ENCODE data around the gene CAPZB. TPM values are rescaled to one million over a fixed set of nuclear protein-coding genes. Genes with fewer than 3 reads are reported as not detected.

CAPZB gene
- total RNA-seq, 4 donors from 2014 or later: 84.7 to 124 (median 103) TPM

GRCh38 chr1:19342062-19342750 is 143.1 kb downstream of the CAPZB start:
- intact Hi-C loops (cut with DNase I; ENCODE audit: low total_unique reads): loop anchor here (5.0 kb wide), 1 partner anchor 360 kb away; no protein-coding TSS in a partner anchor

GRCh38 chr1:19341201-19342061 is 143.9 kb downstream of the CAPZB start:
- TF ChIP-seq CTCF (IDR thresholded peaks at IDR 0.05): peak in 1 of 3 donors; percentile 79
- TF ChIP-seq POLR2A (IDR thresholded peaks at IDR 0.05): no peak
- 55 to 58% methylated on average over 25 of the region's 25 CpGs for WGBS, 2 donors
- no peak overlapping the region for H3K4me3 ChIP-seq (ENCODE audit: low read depth, poor library complexity, severe bottlenecking)
- peak; percentile 55 to 95 for DNase-seq (ENCODE audit: low spot score in 2 of 2)
- intact Hi-C loops (cut with DNase I; ENCODE audit: low total_unique reads): loop anchor here (5.0 kb wide), 1 partner anchor 361 kb away; no protein-coding TSS in a partner anchor

More at GRCh38 chr1:19342062-19342750, 143.1 kb downstream of the CAPZB start:
- H3K4me3 ChIP-seq (ENCODE audit: low read depth, poor library complexity, severe bottlenecking): no peak overlapping the region
- DNase-seq (ENCODE audit: low spot score in 2 of 2): no peak
- TF ChIP-seq CTCF (IDR thresholded peaks at IDR 0.05) (no peak), POLR2A (IDR thresholded peaks at IDR 0.05) (no peak)
- 66 to 83% methylated on average over 27 of the region's 27 CpGs for WGBS, 2 donors

GRCh38 chr1:19340387-19340937 is 144.9 kb downstream of the CAPZB start:
- no peak for DNase-seq (ENCODE audit: low spot score in 2 of 2)
- intact Hi-C loops (cut with DNase I; ENCODE audit: low total_unique reads): loop anchor here (5.0 kb wide), 1 partner anchor 362 kb away; no protein-coding TSS in a partner anchor
- H3K4me3 ChIP-seq (ENCODE audit: low read depth, poor library complexity, severe bottlenecking): no peak overlapping the region
- WGBS, 2 donors: 93 to 96% methylated on average over 14 of the region's 14 CpGs
- TF ChIP-seq CTCF (IDR thresholded peaks at IDR 0.05): no peak
- TF ChIP-seq POLR2A (IDR thresholded peaks at IDR 0.05): no peak

- TF ChIP-seq POLR2A (IDR thresholded peaks at IDR 0.05) (no peak), CTCF (IDR thresholded peaks at IDR 0.05) (no peak)
- H3K4me3 ChIP-seq (ENCODE audit: low read depth, poor library complexity, severe bottlenecking): no peak overlapping the region
- DNase-seq (ENCODE audit: low spot score in 2 of 2): no peak
- intact Hi-C loops (cut with DNase I; ENCODE audit: low total_unique reads): no loop called here
- WGBS, 2 donors: 88 to 92% methylated on average over 19 of the region's 19 CpGs
Observed at GRCh38 chr1:19339214-19339861, 146.0 kb downstream of the CAPZB start.

- TF ChIP-seq CTCF (IDR thresholded peaks at IDR 0.05): no peak
- TF ChIP-seq POLR2A (IDR thresholded peaks at IDR 0.05): no peak
- H3K4me3 ChIP-seq (ENCODE audit: low read depth, poor library complexity, severe bottlenecking): no peak overlapping the region
- DNase-seq (ENCODE audit: low spot score in 2 of 2): no peak
- WGBS, 2 donors: 80 to 85% methylated on average over 27 of the region's 27 CpGs
- intact Hi-C loops (cut with DNase I; ENCODE audit: low total_unique reads): no loop called here
Observed at GRCh38 chr1:19338323-19338762, 147.0 kb downstream of the CAPZB start.

Data from lower leg skin (tissue), 4 donors.